GM23248 (cell line): ENCODE results near the gene FETUB. TPM values are rescaled to one million over a fixed set of nuclear protein-coding genes. Genes with fewer than 3 reads are reported as not detected.

Source experiments
- DNase-seq: peaks from one replicate; pipeline ENCODE4 v3.0.0-alpha.2; 2015
- H2AFZ ChIP-seq: fragments of 200-600 bp; sonication (generic); 2 replicates; pipeline ENCODE4 v1.6.1; 2016; ENCODE audit warnings: antibody characterized with exemption
- H3F3A ChIP-seq: fragments of 200-600 bp; sonication (generic); 2 replicates; pipeline ENCODE4 v1.6.1; 2016; ENCODE audit warnings: mild to moderate bottlenecking, antibody characterized with exemption, mixed run types; ENCODE audit not compliant: insufficient read depth
- H3K27ac ChIP-seq: fragments of 200-600 bp; sonication (generic); 2 replicates; pipeline ENCODE4 v1.5.1; 2016; ENCODE audit warnings: mild to moderate bottlenecking
- H3K27me3 ChIP-seq: fragments of 200-600 bp; sonication (generic); replicated peaks from 2 replicates; pipeline ENCODE4 v1.6.1; 2016; ENCODE audit warnings: mild to moderate bottlenecking; ENCODE audit not compliant: insufficient read depth
- H3K36me3 ChIP-seq: fragments of 200-600 bp; sonication (generic); 2 replicates; pipeline ENCODE4 v1.6.1; 2016; ENCODE audit warnings: low read depth, mild to moderate bottlenecking
- H3K4me1 ChIP-seq: fragments of 200-600 bp; sonication (generic); 2 replicates; pipeline ENCODE4 v1.6.1; 2016; ENCODE audit warnings: mild to moderate bottlenecking; ENCODE audit not compliant: insufficient read depth
- H3K4me2 ChIP-seq: fragments of 200-600 bp; sonication (generic); one replicate; pipeline ENCODE4 v1.6.1; 2016; ENCODE audit warnings: mild to moderate bottlenecking; ENCODE audit not compliant: unreplicated experiment
- H3K4me3 ChIP-seq: fragments of 200-600 bp; sonication (generic); 2 replicates; pipeline ENCODE4 v1.5.1; 2016; ENCODE audit warnings: mild to moderate bottlenecking
- H3K79me2 ChIP-seq: fragments of 200-600 bp; sonication (generic); 2 replicates; pipeline ENCODE4 v1.6.1; 2016; ENCODE audit warnings: mild to moderate bottlenecking; ENCODE audit not compliant: insufficient read depth
- H3K9ac ChIP-seq: fragments of 200-600 bp; sonication (generic); 2 replicates; pipeline ENCODE4 v1.6.1; 2016; ENCODE audit warnings: mild to moderate bottlenecking
- H3K9me2 ChIP-seq: fragments of 200-600 bp; sonication (generic); 2 replicates; pipeline ENCODE4 v1.6.1; 2016; ENCODE audit warnings: mixed run types, mild to moderate bottlenecking, moderate library complexity; ENCODE audit not compliant: insufficient read depth
- H3K9me3 ChIP-seq: fragments of 200-600 bp; sonication (generic); one replicate; pipeline ENCODE4 v1.6.1; 2017; ENCODE audit warnings: low read depth
- H4K20me1 ChIP-seq: fragments of 200-600 bp; sonication (generic); 2 replicates; pipeline ENCODE4 v1.6.0; 2016; ENCODE audit not compliant: insufficient read depth
- EZH2 ChIP-seq: fragments of 200-600 bp; sonication (generic); IDR thresholded peaks from 2 replicates; pipeline ENCODE4 v1.6.1; 2018; ENCODE audit warnings: antibody characterized with exemption, mild to moderate bottlenecking; ENCODE audit not compliant: insufficient read depth, poor library complexity, severe bottlenecking
- EZH2phosphoT487 ChIP-seq: fragments of 200-600 bp; sonication (generic); IDR thresholded peaks from 2 replicates; pipeline ENCODE4 v1.6.1; 2018; ENCODE audit warnings: antibody characterized with exemption, moderate library complexity, mild to moderate bottlenecking, low read depth; ENCODE audit not compliant: insufficient read depth
- WGBS, 2 experiments: methylation state at CpG; one replicate each; pipeline ENCODE4 v1.1.6; 2015 to 2017; ENCODE audit warnings: low lambda C conversion rate in 2 of 2, low coverage in 1 of 2; ENCODE audit errors: missing lambda C conversion rate in 2 of 2; 5-methylcytosine and 5-hydroxymethylcytosine counted together
- in situ Hi-C: fragments of 300-500 bp; cut with MboI; formaldehyde crosslinking; loops from 2 replicates; pipeline ENCODE4 v1.15.0; 2020
- polyA plus RNA-seq: library from polyadenylated mRNA; unstranded; fragments of >200 nt; fragmentation: Nextera tagmentation; extraction: Ambion mirVana; gene quantifications from 2 replicates; pipeline ENCODE4 v1.2.1, GENCODE V29; 2016
- total RNA-seq: library from RNA; depleted of rRNA; stranded (reverse); fragments of >200 nt; shearing (Covaris generic); gene quantifications from 2 replicates; pipeline ENCODE4 v1.2.3, GENCODE V29; 2014

The FETUB gene
- total and polyA plus RNA-seq, 2 experiments from 2014 or later = not detected

DNA sequence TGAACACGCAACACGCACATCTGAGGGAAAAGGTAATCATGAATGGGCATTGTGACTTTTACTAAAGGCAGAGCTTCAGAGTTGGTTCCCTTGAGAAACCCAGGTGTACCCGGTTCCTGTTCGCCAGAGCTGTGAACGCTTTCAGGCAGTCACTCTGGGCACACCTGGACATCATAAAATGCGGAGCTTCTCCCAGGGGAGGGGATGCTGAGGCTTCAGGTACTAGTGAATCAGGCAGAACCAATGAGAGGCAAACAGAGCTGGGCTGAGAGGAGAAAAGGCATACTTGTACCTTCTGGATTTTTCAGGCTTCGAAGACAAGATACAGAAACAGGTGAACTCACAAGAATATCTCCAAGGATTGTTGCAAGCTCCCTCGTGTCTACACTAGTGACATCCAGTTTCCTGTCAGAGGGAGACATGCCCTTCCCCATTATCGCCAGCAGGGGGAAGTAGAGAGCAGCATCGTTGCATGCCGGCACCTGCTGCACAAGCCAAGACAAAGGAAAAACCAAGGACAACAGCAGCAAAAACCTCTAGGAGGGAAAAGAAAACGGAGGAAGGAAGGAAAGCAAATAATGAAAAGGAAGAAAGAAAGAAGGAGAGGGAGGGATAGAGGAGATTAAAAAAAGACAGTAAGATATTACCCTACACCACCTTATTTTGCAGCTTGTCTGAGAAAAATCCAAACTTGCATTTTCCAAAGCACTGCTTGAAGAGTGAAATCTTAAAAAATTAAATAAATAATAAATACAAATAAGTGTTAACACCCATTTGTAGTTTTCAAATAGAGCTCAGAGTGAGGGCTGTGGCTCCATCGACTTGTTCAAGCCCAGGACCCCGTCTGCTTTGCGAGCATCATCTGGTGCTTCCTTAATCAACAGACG is 25.4 kb upstream of the FETUB start:
- H3K4me3 ChIP-seq = no peak overlapping the region
- no peaks in the 10 kb centered on the region for H3K9me3 ChIP-seq
- in situ Hi-C loops = loop anchor here (10.0 to 25.0 kb wide), 2 partner anchors 200 to 1097 kb away; partner anchors contain the start of gene RTP2
- H3K4me2 ChIP-seq = no peak overlapping the region
- no peaks in the 10 kb centered on the region for H3K79me2 ChIP-seq
- H3F3A ChIP-seq = peaks cover 7% of the 10 kb centered on the region
- H3K27ac ChIP-seq = no peak overlapping the region
- H3K4me1 ChIP-seq = peaks cover 14% of the 10 kb centered on the region; the same call in 1 of the 2 replicates
- TF ChIP-seq EZH2phosphoT487 (no peak), EZH2 (no peak)
- DNase-seq = peak; percentile 64
- no peak overlapping the region for H3K9ac ChIP-seq
- H2AFZ ChIP-seq = no peak overlapping the region
- 18 to 21% methylated on average over 16 of the region's 16 CpGs for WGBS, 2 experiments
- no peaks in the 10 kb centered on the region for H3K9me2 ChIP-seq
- H3K36me3 ChIP-seq = no peaks in the 10 kb centered on the region
- H3K27me3 ChIP-seq = peaks cover 21% of the 10 kb centered on the region
- no peaks in the 10 kb centered on the region for H4K20me1 ChIP-seq

DNA sequence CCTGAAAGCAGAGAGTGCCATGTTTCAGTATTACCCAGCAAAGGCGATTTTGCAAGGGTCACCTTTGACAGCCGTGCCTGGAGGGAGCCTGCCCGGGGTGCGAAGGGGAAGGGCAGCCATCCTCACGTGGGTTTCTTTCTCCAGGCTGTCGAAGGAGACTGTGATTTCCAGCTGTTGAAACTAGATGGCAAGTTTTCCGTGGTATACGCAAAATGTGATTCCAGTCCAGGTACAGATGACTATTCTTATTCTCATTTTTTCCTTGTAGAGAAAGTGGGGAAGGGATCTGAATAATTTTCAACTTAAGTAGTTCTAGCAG is 23.9 kb upstream of the FETUB start:
- no peak for TF ChIP-seq EZH2phosphoT487
- no peak for TF ChIP-seq EZH2
- Histone ChIP-seq H4K20me1 (no peaks in the 10 kb centered on the region), H3K4me2 (no peak overlapping the region), H3K9ac (no peak overlapping the region), H3K79me2 (no peaks in the 10 kb centered on the region), H3K9me2 (no peaks in the 10 kb centered on the region), H2AFZ (no peak overlapping the region), H3F3A (peaks cover 7% of the 10 kb centered on the region), H3K27me3 (peaks cover 21% of the 10 kb centered on the region), H3K9me3 (no peaks in the 10 kb centered on the region), H3K36me3 (no peaks in the 10 kb centered on the region), H3K27ac (no peak overlapping the region), H3K4me3 (no peak overlapping the region), H3K4me1 (peaks cover 14% of the 10 kb centered on the region; the same call in 1 of the 2 replicates)
- in situ Hi-C loops = loop anchor here (10.0 to 25.0 kb wide), 2 partner anchors 199 to 1096 kb away; partner anchors contain the start of gene RTP2
- DNase-seq = no peak
- 70 to 76% methylated on average over 8 of the region's 8 CpGs for WGBS, 2 experiments

DNA sequence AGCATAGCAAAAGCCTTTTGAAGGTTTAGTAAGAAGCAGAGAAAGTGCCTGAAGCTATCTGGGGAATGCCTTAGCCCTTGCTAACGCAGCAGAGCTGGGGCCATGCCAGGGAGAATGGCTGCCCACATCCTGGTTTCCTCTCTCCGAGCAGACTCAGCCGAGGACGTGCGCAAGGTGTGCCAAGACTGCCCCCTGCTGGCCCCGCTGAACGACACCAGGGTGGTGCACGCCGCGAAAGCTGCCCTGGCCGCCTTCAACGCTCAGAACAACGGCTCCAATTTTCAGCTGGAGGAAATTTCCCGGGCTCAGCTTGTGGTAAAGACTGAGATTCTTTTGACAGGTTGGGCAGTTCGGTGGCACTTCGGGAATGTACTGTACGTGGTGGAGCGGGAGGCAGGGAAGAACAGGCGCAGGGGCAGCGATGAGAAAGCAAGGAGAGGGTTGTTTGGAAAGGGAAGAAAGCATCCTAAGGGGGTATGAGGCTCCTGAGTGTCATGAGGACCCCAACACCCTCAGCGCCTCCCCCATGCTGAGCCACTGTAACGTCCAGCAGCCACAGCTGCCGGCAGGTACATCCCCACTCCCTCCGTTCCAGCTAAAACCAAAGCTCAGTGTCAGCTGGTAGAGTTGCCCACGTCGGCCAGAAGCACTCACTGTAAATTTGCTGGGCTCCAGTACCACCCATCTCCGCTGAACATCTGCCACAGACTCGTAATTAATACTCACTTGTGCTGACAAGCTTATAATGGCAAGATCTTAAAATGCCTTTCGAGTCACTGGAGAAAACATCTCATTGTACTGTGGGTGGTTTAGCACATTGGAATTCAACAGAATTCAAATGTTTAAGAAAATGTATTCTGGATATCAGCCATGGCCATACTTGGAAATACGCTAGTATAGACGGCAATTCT is 22.9 kb upstream of the FETUB start:
- H3K9me3 ChIP-seq = no peaks in the 10 kb centered on the region
- in situ Hi-C loops = loop anchor here (10.0 to 25.0 kb wide), 2 partner anchors 198 to 1095 kb away; partner anchors contain the start of gene RTP2

More for the DNA sequence above, 22.9 kb upstream of the FETUB start:
- Histone ChIP-seq H3K36me3 (no peaks in the 10 kb centered on the region), H2AFZ (peak overlapping the region; percentile 75), H3K9ac (no peak overlapping the region), H3K27ac (no peak overlapping the region), H4K20me1 (no peaks in the 10 kb centered on the region), H3F3A (peaks cover 7% of the 10 kb centered on the region), H3K27me3 (peaks cover 21% of the 10 kb centered on the region), H3K4me1 (peaks cover 14% of the 10 kb centered on the region; the same call in 1 of the 2 replicates), H3K4me3 (peak overlapping the region; percentile 63), H3K9me2 (no peaks in the 10 kb centered on the region), H3K4me2 (peak overlapping the region; percentile 73), H3K79me2 (no peaks in the 10 kb centered on the region)
- peak; percentile 99 for DNase-seq
- TF ChIP-seq EZH2phosphoT487 (no peak), EZH2 (no peak)
- WGBS, 2 experiments = 1% methylated on average over 31 of the region's 31 CpGs
